H9 (cell line): ENCODE data around the gene FYN. TPM values are rescaled to one million over a fixed set of nuclear protein-coding genes. Genes with fewer than 3 reads are reported as not detected.

Source experiments
- DNase-seq: peaks from one replicate; pipeline ENCODE4 v3.0.0-alpha.2; 2017
- H2AFZ ChIP-seq: one replicate; pipeline ENCODE4 v1.6.1; 2013; ENCODE audit warnings: mild to moderate bottlenecking, low read length, control low read depth, moderate library complexity
- H2AK5ac ChIP-seq: 2 replicates; pipeline ENCODE4 v1.6.1; 2013; ENCODE audit warnings: low read length, control low read depth, mixed read lengths; ENCODE audit not compliant: insufficient read length
- H2BK120ac ChIP-seq: one replicate; pipeline ENCODE4 v1.6.1; 2013; ENCODE audit warnings: low read depth, mild to moderate bottlenecking, low read length, control low read depth, inconsistent platforms; ENCODE audit not compliant: poor library complexity, severe bottlenecking
- H2BK12ac ChIP-seq: 2 replicates; pipeline ENCODE4 v1.6.1; 2013; ENCODE audit warnings: low read length, control low read depth, mixed read lengths, low read depth; ENCODE audit not compliant: insufficient read length
- H2BK15ac ChIP-seq: 2 replicates; pipeline ENCODE4 v1.6.1; 2013; ENCODE audit warnings: low read depth, low read length, control low read depth
- H2BK20ac ChIP-seq: one replicate; pipeline ENCODE4 v1.6.1; 2013; ENCODE audit warnings: low read depth, mild to moderate bottlenecking, low read length, control low read depth, inconsistent platforms; ENCODE audit not compliant: poor library complexity, severe bottlenecking
- H2BK5ac ChIP-seq: 2 replicates; pipeline ENCODE4 v1.6.1; 2013; ENCODE audit warnings: low read length, control low read depth, mixed read lengths; ENCODE audit not compliant: insufficient read length
- H3K14ac ChIP-seq: 2 replicates; pipeline ENCODE4 v1.6.1; 2013; ENCODE audit warnings: low read length, control low read depth; ENCODE audit not compliant: insufficient read depth
- H3K18ac ChIP-seq: 2 replicates; pipeline ENCODE4 v1.6.1; 2013; ENCODE audit warnings: low read depth, mild to moderate bottlenecking, mixed read lengths, low read length, control low read depth; ENCODE audit not compliant: insufficient read length
- H3K23ac ChIP-seq: 2 replicates; pipeline ENCODE4 v1.6.1; 2013; ENCODE audit warnings: low read length, control low read depth, mixed read lengths, low read depth; ENCODE audit not compliant: insufficient read length
- H3K23me2 ChIP-seq: 2 replicates; pipeline ENCODE4 v1.6.1; 2013; ENCODE audit warnings: low read depth, mild to moderate bottlenecking, mixed read lengths, low read length, control low read depth; ENCODE audit not compliant: insufficient read length, poor library complexity, severe bottlenecking
- H3K27ac ChIP-seq: 2 replicates; pipeline ENCODE4 v1.5.1; 2013; ENCODE audit warnings: low read length, control low read depth, mixed read lengths, low read depth; ENCODE audit not compliant: insufficient read length
- H3K27me3 ChIP-seq: 2 replicates; pipeline ENCODE4 v1.6.1; 2013; ENCODE audit warnings: low read length, control low read depth, inconsistent platforms; ENCODE audit not compliant: insufficient read depth
- H3K4ac ChIP-seq: 2 replicates; pipeline ENCODE4 v1.6.1; 2013; ENCODE audit warnings: low read depth, mild to moderate bottlenecking, control low read depth, inconsistent platforms, low read length, moderate library complexity
- H3K4me1 ChIP-seq: 2 replicates; pipeline ENCODE4 v1.6.1; 2013; ENCODE audit warnings: low read length, control low read depth, inconsistent platforms; ENCODE audit not compliant: insufficient read depth
- H3K4me2 ChIP-seq: 2 replicates; pipeline ENCODE4 v1.6.1; 2013; ENCODE audit warnings: low read length, control low read depth, mixed read lengths; ENCODE audit not compliant: insufficient read length, insufficient read depth
- H3K56ac ChIP-seq: 2 replicates; pipeline ENCODE4 v1.6.1; 2013; ENCODE audit warnings: low read depth, mild to moderate bottlenecking, mixed read lengths, low read length, control low read depth; ENCODE audit not compliant: insufficient read length
- H3K79me1 ChIP-seq: 2 replicates; pipeline ENCODE4 v1.6.1; 2013; ENCODE audit warnings: low read depth, mild to moderate bottlenecking, moderate library complexity, low read length, control low read depth, inconsistent platforms; ENCODE audit not compliant: insufficient read depth, poor library complexity, severe bottlenecking
- H3K79me2 ChIP-seq: 2 replicates; pipeline ENCODE4 v1.6.1; 2013; ENCODE audit warnings: low read length, control low read depth, inconsistent platforms; ENCODE audit not compliant: insufficient read depth
- H3K9ac ChIP-seq: 2 replicates; pipeline ENCODE4 v1.6.1; 2013; ENCODE audit warnings: low read length, control low read depth, mixed read lengths; ENCODE audit not compliant: insufficient read length; ENCODE audit errors: extremely low read depth
- H3K9me3 ChIP-seq: one replicate; pipeline ENCODE4 v1.6.1; 2013; ENCODE audit warnings: low read depth, low read length, inconsistent platforms; ENCODE audit not compliant: control insufficient read depth
- H3T11ph ChIP-seq: one replicate; pipeline ENCODE4 v1.6.1; 2013; ENCODE audit warnings: mild to moderate bottlenecking, low read length, control low read depth, inconsistent platforms
- H4K20me1 ChIP-seq: one replicate; pipeline ENCODE4 v1.6.1; 2013; ENCODE audit not compliant: control insufficient read depth, insufficient read length, insufficient read depth
- H4K5ac ChIP-seq: 2 replicates; pipeline ENCODE4 v1.6.1; 2013; ENCODE audit warnings: low read depth, mild to moderate bottlenecking, mixed read lengths, low read length, control low read depth; ENCODE audit not compliant: insufficient read length
- H4K8ac ChIP-seq: replicated peaks from 2 replicates; pipeline ENCODE4 v1.6.1; 2013; ENCODE audit warnings: low read length, control low read depth, mixed read lengths, low read depth; ENCODE audit not compliant: insufficient read length
- H4K91ac ChIP-seq: 2 replicates; pipeline ENCODE4 v1.6.1; 2013; ENCODE audit warnings: low read depth, mild to moderate bottlenecking, moderate library complexity, mixed read lengths, low read length, control low read depth; ENCODE audit not compliant: insufficient read length
- H3K27ac Mint-ChIP-seq, 3 experiments: 2 replicates in 2 of 3; 3 replicates in 1 of 3; pipeline ENCODE4 v1.8.0; 2020 to 2021; ENCODE audit warnings: mixed read lengths in 3 of 3, mild to moderate bottlenecking in 1 of 3, moderate library complexity in 1 of 3
- H3K27me3 Mint-ChIP-seq: 2 replicates; pipeline ENCODE4 v1.8.0; 2021; ENCODE audit warnings: low read depth, mild to moderate bottlenecking, moderate library complexity, mixed read lengths
- H3K36me3 Mint-ChIP-seq, 3 experiments: 2 replicates in 2 of 3; 3 replicates in 1 of 3; pipeline ENCODE4 v1.8.0; 2020 to 2021; ENCODE audit warnings: low read depth in 3 of 3, mixed read lengths in 3 of 3; ENCODE audit not compliant: insufficient read depth in 1 of 3
- H3K4me1 Mint-ChIP-seq, 2 experiments: 2 replicates each; pipeline ENCODE4 v1.8.0; 2020; ENCODE audit warnings: mixed read lengths in 2 of 2
- H3K4me3 Mint-ChIP-seq, 2 experiments: 2 replicates in 1 of 2; 3 replicates in 1 of 2; pipeline ENCODE4 v1.8.0; 2020 to 2021; ENCODE audit warnings: mild to moderate bottlenecking in 2 of 2, mixed read lengths in 2 of 2, moderate library complexity in 1 of 2
- H3K9me3 Mint-ChIP-seq, 2 experiments: 2 replicates in 1 of 2; 3 replicates in 1 of 2; pipeline ENCODE4 v1.8.0; 2020; ENCODE audit warnings: mild to moderate bottlenecking in 2 of 2, mixed read lengths in 2 of 2, moderate library complexity in 1 of 2
- WGBS: extraction: QIAGEN DNeasy Blood & Tissue Kit; methylation state at CpG from one replicate; pipeline ENCODE4 v1.1.7; 2013; ENCODE audit warnings: missing lambda C conversion rate, low lambda C conversion rate, mixed read lengths; ENCODE audit not compliant: insufficient read length; ENCODE audit errors: extremely low coverage; 5-methylcytosine and 5-hydroxymethylcytosine counted together
- total RNA-seq: library from RNA; stranded (reverse); gene quantifications from 2 replicates; pipeline ENCODE4 v1.2.1, GENCODE V29; 2021
- TF ChIP-seq, protein P1 (sequence below): fragments of 200-600 bp; sonication (generic); conservative IDR thresholded peaks from 3 replicates; pipeline ENCODE4 v1.8.0; 2021; ENCODE audit warnings: antibody characterized with exemption, mild to moderate bottlenecking

FYN gene
- total RNA-seq, 1 experiment from 2014 or later, result 64.8 TPM

DNA sequence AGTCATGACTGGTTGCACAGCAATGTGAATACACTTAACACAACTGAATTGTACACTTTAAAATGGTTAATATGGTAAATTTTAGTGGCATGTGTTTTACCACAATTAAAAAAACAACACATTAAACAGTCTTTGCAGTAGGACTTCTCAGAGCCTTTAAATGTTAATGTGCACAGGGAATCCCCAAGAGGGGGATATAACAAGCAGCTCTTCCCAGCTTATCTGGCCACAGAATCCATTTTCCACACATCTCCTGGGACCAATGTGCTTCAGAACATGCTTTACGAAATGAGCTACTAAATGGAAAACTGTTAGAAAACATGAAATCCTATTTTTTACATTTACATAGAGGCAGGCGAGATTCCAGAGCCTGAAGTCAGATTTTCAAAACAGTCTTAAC is 44.4 kb downstream of the FYN start:
- Histone ChIP-seq H3K23ac (no peak overlapping the region), H2BK20ac (no peak overlapping the region), H2BK12ac (no peak overlapping the region), H3K14ac (no peak overlapping the region), H2BK120ac (no peak overlapping the region), H2AK5ac (no peak overlapping the region), H3K9me3 (no peaks in the 10 kb centered on the region), H2BK15ac (no peak overlapping the region), H3K4ac (no peak overlapping the region), H3K23me2 (no peaks in the 10 kb centered on the region), H3K27ac (no peak overlapping the region), H3K18ac (no peak overlapping the region), H2BK5ac (no peak overlapping the region), H3K27me3 (no peaks in the 10 kb centered on the region), H2AFZ (no peak overlapping the region), H3K9ac (no peak overlapping the region), H3K4me2 (no peak overlapping the region), H3K79me2 (no peaks in the 10 kb centered on the region), H4K20me1 (no peaks in the 10 kb centered on the region), H4K5ac (no peak overlapping the region), H4K8ac (no peak overlapping the region), H3K56ac (no peak overlapping the region), H3K4me1 (no peaks in the 10 kb centered on the region), H3T11ph (no peak overlapping the region), H3K79me1 (no peaks in the 10 kb centered on the region), H4K91ac (no peak overlapping the region)
- no CpG with 5 or more reads among the region's 2 CpGs for WGBS
- H3K9me3 Mint-ChIP-seq, result no peaks in the 10 kb centered on the region
- no peak overlapping the region for H3K4me3 Mint-ChIP-seq
- TF ChIP-seq, protein P1, sequence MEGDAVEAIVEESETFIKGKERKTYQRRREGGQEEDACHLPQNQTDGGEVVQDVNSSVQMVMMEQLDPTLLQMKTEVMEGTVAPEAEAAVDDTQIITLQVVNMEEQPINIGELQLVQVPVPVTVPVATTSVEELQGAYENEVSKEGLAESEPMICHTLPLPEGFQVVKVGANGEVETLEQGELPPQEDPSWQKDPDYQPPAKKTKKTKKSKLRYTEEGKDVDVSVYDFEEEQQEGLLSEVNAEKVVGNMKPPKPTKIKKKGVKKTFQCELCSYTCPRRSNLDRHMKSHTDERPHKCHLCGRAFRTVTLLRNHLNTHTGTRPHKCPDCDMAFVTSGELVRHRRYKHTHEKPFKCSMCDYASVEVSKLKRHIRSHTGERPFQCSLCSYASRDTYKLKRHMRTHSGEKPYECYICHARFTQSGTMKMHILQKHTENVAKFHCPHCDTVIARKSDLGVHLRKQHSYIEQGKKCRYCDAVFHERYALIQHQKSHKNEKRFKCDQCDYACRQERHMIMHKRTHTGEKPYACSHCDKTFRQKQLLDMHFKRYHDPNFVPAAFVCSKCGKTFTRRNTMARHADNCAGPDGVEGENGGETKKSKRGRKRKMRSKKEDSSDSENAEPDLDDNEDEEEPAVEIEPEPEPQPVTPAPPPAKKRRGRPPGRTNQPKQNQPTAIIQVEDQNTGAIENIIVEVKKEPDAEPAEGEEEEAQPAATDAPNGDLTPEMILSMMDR, result no peak
- H3K27ac Mint-ChIP-seq, result no peak overlapping the region
- no peaks in the 10 kb centered on the region for H3K36me3 Mint-ChIP-seq
- DNase-seq, result no peak
- no peaks in the 10 kb centered on the region for H3K4me1 Mint-ChIP-seq
- no peaks in the 10 kb centered on the region for H3K27me3 Mint-ChIP-seq
